Right forelimb (tissue), 1 donor: Measurements from ENCODE around the gene BDH1.
"Not testable (repeated sequence)": the region's sequence is repeated elsewhere in the genome, so short reads cannot be mapped to it uniquely, and the experiment has no call there.

Experiments
- DNase-seq: peaks from one replicate; pipeline ENCODE4 v3.0.0-alpha.2; 2018

Gene BDH1

DNA sequence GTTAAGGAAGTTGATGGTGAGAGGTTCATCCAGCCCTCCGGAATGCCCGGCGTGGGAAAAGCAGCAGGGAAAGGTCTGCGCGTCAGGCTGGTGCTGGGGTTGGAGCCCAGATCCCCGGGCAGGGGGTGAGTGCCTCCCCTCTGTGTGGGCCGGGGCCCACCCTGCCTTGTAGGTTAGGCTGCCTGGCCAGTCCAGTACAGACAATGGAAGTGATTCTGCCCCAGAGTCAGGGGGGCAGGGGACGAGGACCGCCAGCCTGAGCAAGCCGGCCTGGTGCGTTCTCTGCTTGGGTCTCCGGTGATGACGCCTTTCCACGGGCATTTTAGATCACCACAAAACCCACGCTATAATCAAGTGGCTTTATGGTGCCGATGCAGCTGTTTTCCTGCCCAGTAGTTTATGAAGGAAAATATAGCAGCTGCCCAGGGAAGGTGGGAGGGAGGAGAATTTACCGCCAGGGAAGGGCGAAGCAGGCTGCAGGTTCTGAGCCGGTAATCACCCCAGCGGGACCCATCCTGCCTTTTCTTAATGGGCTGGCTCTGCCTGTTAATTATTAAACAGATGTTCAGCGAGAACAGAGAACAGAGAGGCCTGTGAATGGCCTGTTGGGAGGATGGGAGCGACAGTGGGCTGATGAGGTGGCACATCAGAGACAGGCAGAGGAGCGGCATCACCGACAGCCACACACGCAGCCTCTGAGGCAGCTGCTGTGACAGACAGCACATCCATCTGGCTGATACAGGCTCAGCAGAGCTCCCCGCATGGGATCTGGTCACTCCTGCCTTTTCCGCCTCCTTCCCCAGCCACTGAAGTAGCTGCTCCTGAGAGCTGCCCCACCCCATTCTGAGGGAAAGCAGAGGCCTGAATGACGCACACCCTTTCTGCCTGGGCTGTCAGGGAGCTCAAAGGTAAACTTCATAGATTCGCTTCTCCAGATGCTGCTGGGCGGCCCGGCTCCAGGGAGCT, 35.2 kb downstream of the BDH1 start:
- no peak for DNase-seq

DNA sequence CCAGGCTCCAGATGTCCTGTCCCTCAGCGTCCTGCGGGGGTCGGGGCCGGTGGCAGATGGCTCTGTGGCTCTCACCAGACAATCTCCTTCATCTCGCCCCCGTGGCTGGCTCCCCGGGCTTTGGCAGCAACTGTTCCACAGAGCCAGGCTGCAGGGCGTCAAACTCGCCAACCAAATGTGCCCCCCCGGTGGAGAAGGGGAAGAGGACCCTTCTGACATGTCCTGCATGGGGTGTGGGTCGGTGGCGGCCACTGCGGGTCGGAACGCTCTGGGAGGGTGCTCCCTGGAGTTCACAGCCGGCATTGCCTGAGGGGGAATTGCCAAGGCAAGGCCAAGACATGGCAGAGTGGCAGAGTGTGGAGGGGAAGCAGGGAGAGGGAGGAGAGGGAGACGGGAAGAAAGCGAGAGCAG, 36.0 kb downstream of the BDH1 start:
- no peak for DNase-seq

DNA sequence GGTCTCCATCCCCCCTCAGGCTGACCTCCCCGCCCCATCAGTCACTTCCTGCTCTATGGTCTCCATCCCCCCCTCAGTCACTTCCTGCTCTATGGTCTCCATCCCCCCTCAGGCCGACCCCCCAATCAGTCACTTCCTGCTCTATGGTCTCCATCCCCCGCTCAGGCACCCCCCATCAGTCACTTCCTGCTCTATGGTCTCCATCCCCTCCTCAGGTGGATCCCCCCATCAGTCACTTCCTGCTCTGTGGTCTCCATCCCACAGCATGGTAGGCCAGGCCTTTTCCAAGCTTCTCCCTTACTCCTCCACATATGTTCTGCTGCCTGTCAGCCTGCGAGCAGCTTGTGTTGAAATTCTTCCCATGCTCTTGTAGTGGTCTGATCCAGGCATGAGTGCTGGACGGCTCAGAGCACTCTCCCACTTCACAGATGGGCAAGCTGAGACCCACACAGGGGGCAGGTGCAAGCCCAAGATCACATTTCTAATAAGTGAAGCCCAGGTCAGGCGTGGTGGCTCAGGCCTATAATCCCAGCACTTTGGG, 36.8 kb downstream of the BDH1 start:
- no peak for DNase-seq

DNA sequence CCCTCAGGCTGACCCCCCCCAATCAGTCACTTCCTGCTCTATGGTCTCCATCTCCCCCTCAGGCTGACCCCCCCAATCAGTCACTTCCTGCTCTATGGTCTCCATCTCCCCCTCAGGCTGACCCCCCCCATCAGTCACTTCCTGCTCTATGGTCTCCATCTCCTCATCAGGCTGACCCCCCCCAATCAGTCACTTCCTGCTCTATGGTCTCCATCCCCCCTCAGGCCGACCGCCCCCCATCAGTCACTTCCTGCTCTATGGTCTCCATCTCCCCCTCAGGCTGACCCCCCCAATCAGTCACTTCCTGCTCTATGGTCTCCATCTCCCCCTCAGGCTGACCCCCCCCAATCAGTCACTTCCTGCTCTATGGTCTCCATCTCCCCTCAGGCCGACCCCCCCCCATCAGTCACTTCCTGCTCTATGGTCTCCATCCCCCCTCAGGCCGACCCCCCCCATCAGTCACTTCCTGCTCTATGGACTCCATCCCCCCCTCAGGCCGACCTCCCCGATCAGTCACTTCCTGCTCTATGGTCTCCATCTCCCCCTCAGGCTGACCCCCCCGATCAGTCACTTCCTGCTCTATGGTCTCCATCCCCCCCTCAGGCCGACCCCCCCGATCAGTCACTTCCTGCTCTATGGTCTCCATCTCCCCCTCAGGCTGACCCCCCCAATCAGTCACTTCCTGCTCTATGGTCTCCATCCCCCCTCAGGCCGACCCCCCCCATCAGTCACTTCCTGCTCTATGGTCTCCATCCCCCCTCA, 37.7 kb downstream of the BDH1 start:
- not testable (repeated sequence) for DNase-seq

GRCh38 chr3:197516890-197517606, 38.7 kb downstream of the BDH1 start:
- DNase-seq: not testable (repeated sequence)

DNA sequence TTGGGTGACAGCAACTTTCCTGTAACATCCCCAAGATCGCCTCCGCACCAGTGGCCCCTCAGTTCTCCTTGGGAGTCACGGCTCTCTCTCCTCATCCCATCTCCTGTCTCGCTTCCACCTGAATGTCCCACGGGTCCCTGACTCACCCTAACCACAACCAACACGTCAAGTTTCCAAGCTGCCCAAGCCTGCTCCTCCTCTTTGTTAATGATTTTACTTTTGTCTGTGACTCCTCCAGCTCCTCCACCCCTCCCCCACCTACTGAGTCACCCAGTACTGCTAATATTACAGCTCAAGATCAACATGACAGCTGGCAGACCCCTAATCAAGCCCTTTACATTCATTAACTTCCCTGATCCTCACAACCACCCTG, 39.3 kb downstream of the BDH1 start:
- DNase-seq: no peak

GRCh38 chr3:197514786-197515355, 40.9 kb downstream of the BDH1 start:
- no peak for DNase-seq

GRCh38 chr3:197513953-197514785, 41.6 kb downstream of the BDH1 start:
- no peak for DNase-seq

DNA sequence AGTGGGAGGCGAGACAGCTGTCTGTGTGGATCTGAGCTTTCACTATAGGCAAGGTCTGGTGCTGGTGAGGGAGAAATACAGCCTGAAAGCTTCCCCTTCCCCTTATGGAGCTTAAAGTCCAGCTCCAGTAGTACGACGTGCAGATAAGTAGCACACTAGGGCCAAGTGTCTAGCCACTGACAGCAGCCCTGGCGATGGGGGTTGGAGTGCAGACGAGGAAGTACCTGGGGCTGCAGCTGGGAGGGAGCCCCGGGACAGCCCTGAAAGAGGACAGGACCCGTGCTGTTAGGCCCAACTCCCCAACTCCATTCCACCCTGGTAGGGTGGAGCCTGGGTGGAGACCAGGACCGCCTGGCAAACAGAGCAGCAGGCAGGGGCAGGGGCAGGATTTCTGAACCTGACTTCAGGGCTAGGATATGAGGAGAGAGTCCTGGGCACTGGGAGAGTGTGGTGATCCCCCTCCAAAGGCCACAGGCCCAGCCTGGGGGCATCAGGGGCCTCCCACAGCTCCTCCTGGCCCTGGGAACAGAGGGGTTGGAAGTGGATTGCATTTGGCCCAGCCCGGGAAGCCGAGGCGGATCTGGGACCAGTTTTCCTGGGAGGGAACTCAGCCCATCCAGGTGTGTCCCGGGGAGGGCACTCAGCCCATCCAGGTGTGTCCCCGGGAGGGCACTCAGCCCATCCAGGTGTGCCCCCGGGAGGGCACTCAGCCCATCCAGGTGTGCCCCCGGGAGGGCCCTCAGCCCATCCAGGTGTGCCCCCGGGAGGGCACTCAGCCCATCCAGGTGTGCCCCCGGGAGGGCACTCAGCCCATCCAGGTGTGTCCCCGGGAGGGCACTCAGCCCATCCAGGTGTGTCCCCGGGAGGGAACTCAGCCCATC, 42.8 kb downstream of the BDH1 start:
- DNase-seq: no peak

- no peak for DNase-seq
These were observed 43.7 kb downstream of the BDH1 start for GRCh38 chr3:197511853-197512635.

DNA sequence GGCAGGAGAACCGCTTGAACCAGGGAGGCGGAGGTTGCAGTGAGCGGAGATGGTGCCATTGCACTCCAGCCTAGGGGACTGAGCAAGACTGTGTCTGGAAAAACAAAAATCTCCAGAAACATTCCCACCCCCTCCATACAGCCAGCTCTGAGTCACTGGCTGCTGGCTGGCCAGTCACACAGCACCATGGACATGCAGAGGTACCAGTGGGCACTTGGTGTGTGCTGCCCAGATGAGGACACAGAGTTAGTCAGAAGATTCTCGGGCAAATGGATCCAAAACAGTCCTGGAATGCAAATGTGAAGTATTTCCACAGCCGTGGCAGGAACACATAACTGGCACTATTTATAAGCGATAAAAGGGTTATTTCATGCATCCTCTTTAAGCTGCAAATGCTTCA, 44.6 kb downstream of the BDH1 start:
- no peak for DNase-seq

GRCh38 chr3:197510642-197511018, 45.1 kb downstream of the BDH1 start:
- no peak for DNase-seq

GRCh38 chr3:197508924-197509775, 46.6 kb downstream of the BDH1 start:
- no peak for DNase-seq

- DNase-seq: no peak
These were observed 47.3 kb downstream of the BDH1 start for GRCh38 chr3:197508461-197508860.

GRCh38 chr3:197508051-197508451, 47.7 kb downstream of the BDH1 start:
- no peak for DNase-seq

GRCh38 chr3:197507541-197507940, 48.2 kb downstream of the BDH1 start:
- DNase-seq: no peak

DNA sequence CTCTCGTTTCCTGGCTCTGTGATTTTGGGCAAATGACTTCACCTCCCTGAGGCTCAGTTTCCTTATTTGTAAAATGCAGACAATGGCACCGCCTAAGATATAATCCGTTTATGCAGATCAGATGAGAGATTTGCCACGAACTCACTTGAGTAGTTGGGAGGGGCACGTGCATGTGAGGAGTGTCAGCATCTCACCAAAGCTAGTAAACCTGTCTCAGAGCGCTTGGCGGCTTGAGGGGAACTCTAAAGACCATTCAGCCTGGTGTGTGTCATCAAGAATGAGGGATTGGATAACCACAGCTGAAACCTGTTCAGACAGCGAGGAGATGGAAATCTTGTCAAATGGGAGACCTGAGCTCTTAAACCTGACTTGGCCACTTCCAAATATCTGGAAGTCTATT, 48.7 kb downstream of the BDH1 start:
- DNase-seq: no peak

- DNase-seq: no peak
These were observed 49.8 kb downstream of the BDH1 start for GRCh38 chr3:197505796-197506548.
